Lower lobe of right lung (tissue), 2 donors: ENCODE data around the gene FCAMR. TPM values are rescaled to one million over a fixed set of nuclear protein-coding genes. Genes with fewer than 3 reads are reported as not detected.
"Not testable (repeated sequence)": the region's sequence is repeated elsewhere in the genome, so short reads cannot be mapped to it uniquely, and the experiment has no call there.

ENCODE experiments used
- ATAC-seq, 2 donors: fragments of 200-7000 bp; cut with Tn5 transposase; one replicate each; pipeline ENCODE4 v1.9.1; 2020 to 2022; ENCODE audit warnings: mild to moderate bottlenecking in 2 of 2, moderate library complexity in 2 of 2
- DNase-seq: peaks from one replicate; pipeline ENCODE4 v3.0.0-alpha.2; 2020
- H3K27ac ChIP-seq: fragments of 200-600 bp; one replicate; pipeline ENCODE4 v1.8.0; 2022
- H3K27me3 ChIP-seq: fragments of 200-600 bp; one replicate; pipeline ENCODE4 v1.8.0; 2022; ENCODE audit warnings: low read depth
- H3K36me3 ChIP-seq: fragments of 200-600 bp; one replicate; pipeline ENCODE4 v1.8.0; 2022; ENCODE audit warnings: mild to moderate bottlenecking
- H3K4me1 ChIP-seq: fragments of 200-600 bp; one replicate; pipeline ENCODE4 v1.8.0; 2022
- H3K4me3 ChIP-seq: fragments of 200-600 bp; one replicate; pipeline ENCODE4 v1.8.0; 2022; ENCODE audit warnings: mild to moderate bottlenecking
- H3K9me3 ChIP-seq: fragments of 200-600 bp; one replicate; pipeline ENCODE4 v1.8.0; 2022
- intact Hi-C: fragments of 100-400 bp; cut with DNase I; formaldehyde crosslinking; loops from one replicate; pipeline ENCODE4 v1.11.0; 2022
- total RNA-seq: library from RNA; stranded (reverse); fragmentation: NEBNext Ultra II Directional; extraction: Animal tissue kit (Norgen Biotek cat#: 25700); gene quantifications from one replicate; pipeline ENCODE4 v1.2.1, GENCODE V29; 2021
- TF ChIP-seq, protein P1 (sequence below): fragments of 200-600 bp; IDR thresholded peaks from one replicate; pipeline ENCODE4 v1.8.0; 2022; ENCODE audit warnings: antibody characterized with exemption, mild to moderate bottlenecking
- donor health status: DM: no; HTN: yes; CAD: no; lungs with severe emphysema.

Gene FCAMR
- total RNA-seq, 1 donor from 2014 or later = not detected

DNA sequence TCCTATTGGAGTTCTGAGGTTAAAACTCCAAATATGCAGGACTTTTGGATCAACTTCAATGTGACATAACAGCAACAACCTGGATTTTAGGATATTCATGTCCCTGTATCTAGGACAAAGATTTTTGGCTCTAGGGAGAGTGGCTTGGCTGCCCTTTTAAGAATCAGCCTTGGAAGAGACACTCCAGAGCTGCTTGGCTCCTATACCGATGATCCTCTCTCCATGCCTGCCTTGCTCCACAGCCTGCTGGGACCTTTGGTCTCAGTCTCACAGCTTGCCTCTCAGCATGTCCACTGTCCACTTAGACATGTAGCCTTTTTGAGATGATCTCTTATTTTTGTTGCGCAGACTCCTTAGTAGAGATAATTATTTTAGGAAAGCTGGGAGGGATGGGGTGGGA is 44.0 kb downstream of the FCAMR start:
- no peak for ATAC-seq
- intact Hi-C loops = no loop called here
- no peaks in the 10 kb centered on the region for H3K9me3 ChIP-seq
- H3K4me3 ChIP-seq = no peak overlapping the region
- H3K27me3 ChIP-seq = no peaks in the 10 kb centered on the region
- no peak overlapping the region for H3K27ac ChIP-seq
- no peak for DNase-seq
- no peaks in the 10 kb centered on the region for H3K36me3 ChIP-seq
- TF ChIP-seq, protein P1, sequence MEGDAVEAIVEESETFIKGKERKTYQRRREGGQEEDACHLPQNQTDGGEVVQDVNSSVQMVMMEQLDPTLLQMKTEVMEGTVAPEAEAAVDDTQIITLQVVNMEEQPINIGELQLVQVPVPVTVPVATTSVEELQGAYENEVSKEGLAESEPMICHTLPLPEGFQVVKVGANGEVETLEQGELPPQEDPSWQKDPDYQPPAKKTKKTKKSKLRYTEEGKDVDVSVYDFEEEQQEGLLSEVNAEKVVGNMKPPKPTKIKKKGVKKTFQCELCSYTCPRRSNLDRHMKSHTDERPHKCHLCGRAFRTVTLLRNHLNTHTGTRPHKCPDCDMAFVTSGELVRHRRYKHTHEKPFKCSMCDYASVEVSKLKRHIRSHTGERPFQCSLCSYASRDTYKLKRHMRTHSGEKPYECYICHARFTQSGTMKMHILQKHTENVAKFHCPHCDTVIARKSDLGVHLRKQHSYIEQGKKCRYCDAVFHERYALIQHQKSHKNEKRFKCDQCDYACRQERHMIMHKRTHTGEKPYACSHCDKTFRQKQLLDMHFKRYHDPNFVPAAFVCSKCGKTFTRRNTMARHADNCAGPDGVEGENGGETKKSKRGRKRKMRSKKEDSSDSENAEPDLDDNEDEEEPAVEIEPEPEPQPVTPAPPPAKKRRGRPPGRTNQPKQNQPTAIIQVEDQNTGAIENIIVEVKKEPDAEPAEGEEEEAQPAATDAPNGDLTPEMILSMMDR = no peak
- peaks cover 33% of the 10 kb centered on the region for H3K4me1 ChIP-seq

DNA sequence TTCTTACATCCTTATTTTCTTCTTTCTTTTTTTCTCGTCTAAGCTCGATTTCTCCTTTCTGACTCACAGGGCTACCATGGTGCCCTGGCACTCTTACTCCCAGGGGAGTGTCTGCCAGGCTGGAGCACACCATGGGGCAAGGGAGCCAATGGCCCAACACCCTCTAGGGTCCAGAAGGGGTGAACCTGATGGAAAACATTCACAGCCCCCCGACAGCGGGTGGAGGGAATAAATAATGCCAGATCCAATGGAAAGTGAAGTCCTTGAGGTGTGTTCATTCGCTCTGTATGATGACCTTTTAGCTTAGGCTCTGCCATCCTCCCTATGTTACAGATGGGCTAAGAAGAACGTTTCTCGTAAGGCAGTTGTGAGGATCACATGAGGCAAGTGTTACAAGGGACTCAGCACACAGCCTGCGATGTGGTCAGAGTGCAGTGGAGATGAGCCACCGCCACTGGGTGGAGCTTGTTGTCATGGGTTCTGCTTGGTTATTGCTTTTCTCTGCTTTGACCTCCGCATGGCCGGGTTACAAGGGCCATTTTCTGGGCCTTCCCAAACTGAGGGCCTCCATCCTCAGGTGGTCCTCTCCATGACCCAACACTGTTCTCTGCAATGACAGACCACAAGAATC is 45.0 kb downstream of the FCAMR start:
- DNase-seq (peak; percentile 83), ATAC-seq (peak; percentile 51 to 59)
- TF ChIP-seq, protein P1 = peak; percentile 17
- intact Hi-C loops = no loop called here
- no peak overlapping the region for H3K4me3 ChIP-seq
- peaks cover 42% of the 10 kb centered on the region for H3K4me1 ChIP-seq
- no peaks in the 10 kb centered on the region for H3K27me3 ChIP-seq
- no peaks in the 10 kb centered on the region for H3K36me3 ChIP-seq
- H3K27ac ChIP-seq = no peak overlapping the region
- H3K9me3 ChIP-seq = no peaks in the 10 kb centered on the region

DNA sequence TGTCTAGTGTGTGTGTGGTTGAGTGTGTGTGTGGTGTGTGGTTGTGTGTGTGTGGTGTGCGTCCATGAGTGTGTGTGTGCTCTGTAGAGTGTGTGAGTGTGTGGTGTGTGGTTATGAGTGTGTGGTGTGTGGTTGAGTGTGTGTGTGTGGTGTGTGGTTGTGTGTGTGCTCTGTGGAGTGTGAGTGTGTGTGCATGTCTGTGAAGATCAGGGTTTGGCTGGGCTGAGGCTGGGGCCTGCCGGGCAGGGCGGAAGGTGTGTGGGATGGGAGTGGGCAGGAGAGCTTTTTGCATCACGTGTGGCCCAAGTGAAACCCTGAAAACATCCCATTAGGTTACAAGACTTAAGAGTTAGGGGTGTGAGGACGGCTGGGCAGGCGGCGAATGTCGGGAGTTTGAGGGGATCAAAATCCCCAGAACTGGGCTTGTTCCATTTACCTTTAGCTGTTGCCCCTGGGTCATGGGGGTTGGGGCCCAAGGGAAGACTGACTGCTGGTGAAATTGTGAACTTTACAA is 45.6 kb downstream of the FCAMR start:
- DNase-seq = no peak
- no peak overlapping the region for H3K4me3 ChIP-seq
- no peaks in the 10 kb centered on the region for H3K9me3 ChIP-seq
- intact Hi-C loops = no loop called here
- no peak for ATAC-seq
- no peaks in the 10 kb centered on the region for H3K36me3 ChIP-seq
- H3K4me1 ChIP-seq = peaks cover 42% of the 10 kb centered on the region
- H3K27ac ChIP-seq = no peak overlapping the region
- TF ChIP-seq, protein P1 = no peak
- no peaks in the 10 kb centered on the region for H3K27me3 ChIP-seq

DNA sequence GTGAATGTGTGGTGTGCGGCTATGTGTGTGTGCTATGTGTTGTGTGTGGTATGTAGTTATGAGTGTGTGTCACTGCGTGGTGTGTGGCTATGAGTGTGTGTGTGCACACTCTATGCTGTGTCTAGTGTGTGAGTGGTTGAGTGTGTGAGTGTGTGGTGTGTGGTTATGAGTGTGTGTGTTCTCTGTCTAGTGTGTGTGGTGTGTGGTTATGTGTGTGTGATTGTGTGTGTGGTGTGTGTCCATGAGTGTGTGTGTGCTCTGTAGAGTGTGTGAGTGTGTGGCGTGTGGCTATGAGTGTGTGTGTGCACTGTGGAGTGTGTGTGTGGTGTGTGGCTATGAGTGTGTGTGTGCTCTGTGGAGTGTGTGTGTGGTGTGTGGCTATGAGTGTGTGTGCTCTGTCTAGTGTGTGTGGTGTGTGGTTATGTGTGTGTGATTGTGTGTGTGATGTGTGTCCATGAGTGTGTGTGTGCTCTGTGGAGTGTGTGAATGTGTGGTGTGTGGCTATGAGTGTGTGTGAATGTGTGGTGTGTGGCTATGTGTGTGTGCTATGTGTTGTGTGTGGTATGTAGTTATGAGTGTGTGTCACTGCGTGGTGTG is 46.2 kb downstream of the FCAMR start:
- H3K27ac ChIP-seq, intact Hi-C loops, H3K36me3 ChIP-seq, H3K27me3 ChIP-seq, H3K4me3 ChIP-seq, H3K9me3 ChIP-seq, DNase-seq: not testable (repeated sequence)
- ATAC-seq = peak; percentile 13 to 51
- H3K4me1 ChIP-seq = peaks cover 42% of the 10 kb centered on the region

DNA sequence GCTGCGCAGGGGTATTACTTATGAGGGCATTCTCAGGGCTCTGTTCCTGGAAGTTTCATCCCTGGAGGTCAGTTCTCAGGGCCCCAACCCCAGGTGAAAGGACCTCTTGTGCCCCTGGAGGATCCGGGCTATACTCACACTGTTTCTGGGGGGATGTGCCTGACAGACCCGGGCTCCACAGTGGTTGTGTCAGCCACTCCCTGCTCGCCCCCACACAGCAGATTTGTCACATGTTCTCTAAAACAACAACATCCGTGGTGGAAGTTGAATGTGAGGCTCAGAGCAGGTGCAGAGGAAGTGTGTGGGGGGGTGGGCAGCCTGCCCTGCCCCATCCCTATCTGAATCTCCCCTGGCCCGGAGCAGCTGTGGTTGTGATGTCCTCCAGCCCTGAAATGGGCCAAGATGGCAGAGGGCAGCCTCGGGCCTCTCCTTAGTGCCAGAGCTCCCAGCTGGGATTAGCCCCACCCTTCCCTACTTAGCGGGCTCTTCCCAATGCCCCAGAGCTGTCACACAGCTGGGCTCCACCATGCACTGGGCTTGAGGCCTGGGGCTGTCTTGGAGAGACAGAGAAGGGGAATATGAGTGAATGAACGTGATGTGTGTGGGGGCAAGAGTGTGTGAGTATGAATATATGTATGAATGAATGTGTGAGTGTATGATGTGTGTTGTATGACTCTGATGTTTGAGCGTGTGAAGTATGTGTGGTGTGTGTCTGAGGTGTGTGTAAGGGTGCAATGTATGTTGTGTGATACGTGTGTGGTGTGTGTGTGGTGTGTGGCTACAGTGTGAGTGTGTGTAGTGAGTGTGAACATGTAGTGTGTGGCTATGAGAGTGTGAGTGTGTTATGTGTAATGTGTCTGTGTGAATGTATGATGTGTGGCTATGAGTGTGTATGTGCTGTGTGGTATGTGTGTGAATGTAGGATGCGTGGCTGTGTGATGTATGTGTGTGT is 47.0 kb downstream of the FCAMR start:
- TF ChIP-seq, protein P1 = no peak
- Histone ChIP-seq H3K36me3 (no peaks in the 10 kb centered on the region), H3K4me3 (no peak overlapping the region), H3K27me3 (no peaks in the 10 kb centered on the region), H3K4me1 (peaks cover 42% of the 10 kb centered on the region), H3K9me3 (no peaks in the 10 kb centered on the region), H3K27ac (peak overlapping the region; percentile 58)
- DNase-seq (peak; percentile 54), ATAC-seq (peak; percentile 25 to 35)
- intact Hi-C loops = no loop called here
